Activated effector memory CD4-positive, alpha-beta T cell treated with anti-CD3 and anti-CD28 coated beads, Interleukin-2, amount 50 U/mL, for 16 hours (primary cell): ENCODE results near the gene MAST1.
A peak's percentile ranks its signal among the peaks of the same experiment; 100 is the strongest.
"Not testable (repeated sequence)": the region's sequence is repeated elsewhere in the genome, so short reads cannot be mapped to it uniquely, and the experiment has no call there.

Source experiments
- DNase-seq: peaks from one replicate; pipeline ENCODE4 v3.0.0-alpha.2; 2020

MAST1 gene

GRCh38 chr19:12838182-12838885 is at the start of gene MAST1:
Gene MAST1 (plus strand): TSS chr19:12838515. CDS start chr19:12838573, 58 bp downstream.
- DNase-seq, result peak; percentile 82

- DNase-seq, result peak; percentile 85
Observed at GRCh38 chr19:12788682-12789097, 49.6 kb upstream of the MAST1 start.

- no peak for DNase-seq
Observed at GRCh38 chr19:12789098-12789903, 49.0 kb upstream of the MAST1 start.

GRCh38 chr19:12789904-12790619 is 48.3 kb upstream of the MAST1 start:
- peak; percentile 97 for DNase-seq

- no peak for DNase-seq
Observed at GRCh38 chr19:12790628-12791344, 47.5 kb upstream of the MAST1 start.

GRCh38 chr19:12791345-12792050 is 46.8 kb upstream of the MAST1 start, which contains the start of gene JUNB:
Gene JUNB (plus strand): TSS chr19:12791486. CDS start chr19:12791772, 286 bp downstream.
- peak; percentile 99 for DNase-seq

GRCh38 chr19:12792051-12792852 is 46.1 kb upstream of the MAST1 start:
- peak; percentile 91 for DNase-seq

- DNase-seq, result peak; percentile 76
Observed at GRCh38 chr19:12792853-12793289, 45.4 kb upstream of the MAST1 start.

- DNase-seq, result peak; percentile 97
Observed at GRCh38 chr19:12793290-12794195, 44.8 kb upstream of the MAST1 start.

GRCh38 chr19:12794196-12794941 is 43.9 kb upstream of the MAST1 start:
- no peak for DNase-seq

GRCh38 chr19:12794971-12795381 is 43.3 kb upstream of the MAST1 start:
- DNase-seq, result no peak

- peak; percentile 91 for DNase-seq
Observed at GRCh38 chr19:12796146-12797071, 41.9 kb upstream of the MAST1 start.

- DNase-seq, result no peak
Observed at GRCh38 chr19:12797141-12797587, 41.2 kb upstream of the MAST1 start.

GRCh38 chr19:12797607-12798006 is 40.7 kb upstream of the MAST1 start:
- DNase-seq, result not testable (repeated sequence)

- no peak for DNase-seq
Observed at GRCh38 chr19:12799742-12800465, 38.4 kb upstream of the MAST1 start.

GRCh38 chr19:12800466-12800770 is 37.9 kb upstream of the MAST1 start:
- DNase-seq, result no peak

- DNase-seq, result peak; percentile 73
Observed at GRCh38 chr19:12800923-12801465, 37.3 kb upstream of the MAST1 start.
